ENCODE data around the gene CD44.
"Not testable (repeated sequence)": the region's sequence is repeated elsewhere in the genome, so short reads cannot be mapped to it uniquely, and the experiment has no call there.

CD44 gene

DNA sequence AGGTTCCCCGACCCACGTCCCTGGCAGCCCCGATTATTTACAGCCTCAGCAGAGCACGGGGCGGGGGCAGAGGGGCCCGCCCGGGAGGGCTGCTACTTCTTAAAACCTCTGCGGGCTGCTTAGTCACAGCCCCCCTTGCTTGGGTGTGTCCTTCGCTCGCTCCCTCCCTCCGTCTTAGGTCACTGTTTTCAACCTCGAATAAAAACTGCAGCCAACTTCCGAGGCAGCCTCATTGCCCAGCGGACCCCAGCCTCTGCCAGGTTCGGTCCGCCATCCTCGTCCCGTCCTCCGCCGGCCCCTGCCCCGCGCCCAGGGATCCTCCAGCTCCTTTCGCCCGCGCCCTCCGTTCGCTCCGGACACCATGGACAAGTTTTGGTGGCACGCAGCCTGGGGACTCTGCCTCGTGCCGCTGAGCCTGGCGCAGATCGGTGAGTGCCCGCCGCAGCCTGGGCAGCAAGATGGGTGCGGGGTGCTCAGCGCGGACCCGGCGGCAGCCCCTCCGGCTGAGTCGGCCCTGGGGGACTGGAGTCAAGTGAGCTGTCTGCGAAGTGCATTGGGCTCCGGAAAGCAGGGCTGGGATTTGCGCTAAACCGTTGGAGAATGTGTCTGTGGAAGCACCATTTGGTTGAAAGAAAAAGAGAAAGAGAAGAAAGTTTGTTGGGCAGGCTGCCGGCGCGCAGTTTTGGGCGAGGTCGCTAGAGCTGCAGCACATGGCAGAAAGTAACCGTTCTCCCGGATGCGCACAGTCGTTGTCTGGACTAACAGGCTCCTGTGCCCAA, at the start of gene CD44:
TSS of gene CD44 (plus strand) at position 229 of the 779 bp plus-strand sequence. CDS start at position 362, 133 bp downstream.
- peak; percentile 43 to 68 (median 48) for DNase-seq

- DNase-seq: no peak
These were observed 49.3 kb upstream of the CD44 start for GRCh38 chr11:35089666-35090065.

DNA sequence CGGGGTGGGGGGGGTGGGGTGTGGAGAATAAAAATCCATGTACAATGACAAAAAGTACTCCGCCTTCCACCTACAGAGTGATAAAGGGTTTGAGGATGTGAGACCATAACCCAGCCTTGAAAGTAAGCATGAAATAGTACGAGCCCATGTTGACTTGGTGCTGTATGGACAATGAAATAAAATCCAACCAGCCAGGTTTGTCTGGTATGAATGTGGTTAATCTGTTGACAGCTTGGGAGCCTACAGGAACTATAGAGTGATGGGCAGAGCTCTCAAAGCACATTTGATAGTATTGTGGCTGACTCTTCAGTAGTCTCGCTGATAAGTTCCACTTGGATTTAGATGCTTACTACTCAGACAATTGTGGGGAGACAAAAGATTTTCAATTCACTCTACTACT, 48.8 kb upstream of the CD44 start:
- DNase-seq: no peak

GRCh38 chr11:35090991-35091390, 48.0 kb upstream of the CD44 start:
- not testable (repeated sequence) for DNase-seq

- DNase-seq: no peak
These were observed 42.2 kb upstream of the CD44 start for GRCh38 chr11:35096723-35097122.

- DNase-seq: no peak
These were observed 41.0 kb upstream of the CD44 start for GRCh38 chr11:35097814-35098455.

GRCh38 chr11:35098855-35099254, 40.1 kb upstream of the CD44 start:
- DNase-seq: no peak

DNA sequence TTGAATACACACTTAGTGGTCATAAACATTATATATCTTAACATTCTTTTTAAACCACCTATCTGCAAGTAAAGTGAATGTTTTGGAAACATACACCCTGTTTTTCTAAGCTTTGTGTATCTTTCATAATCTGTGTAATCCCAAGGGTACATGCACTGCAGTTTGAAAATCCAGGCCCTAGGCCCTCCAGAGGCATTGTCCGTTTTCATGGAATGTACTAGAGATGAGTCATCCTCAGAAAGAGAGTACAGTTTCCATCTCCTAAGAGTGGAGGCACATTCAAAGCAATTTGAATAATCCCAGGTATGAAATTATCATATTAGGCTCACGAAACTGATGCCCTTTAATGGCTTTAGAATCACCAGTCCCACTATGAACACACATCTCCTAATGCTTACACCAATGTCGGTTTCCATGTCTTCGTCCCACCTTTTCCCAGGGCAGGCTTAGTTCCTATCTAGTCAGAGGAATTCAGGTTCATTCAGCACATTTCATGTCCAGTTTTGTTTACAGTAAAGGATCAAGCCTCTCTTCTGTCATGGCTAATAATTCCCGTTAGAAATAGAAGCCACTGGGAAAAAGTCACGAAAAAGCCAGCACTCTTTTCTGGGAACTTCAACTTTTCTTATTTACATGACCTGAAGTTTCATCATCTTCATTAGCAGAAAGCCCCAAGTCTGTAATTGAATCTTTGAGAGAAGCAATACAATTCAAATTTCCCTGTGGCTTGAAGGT, 39.5 kb upstream of the CD44 start:
- DNase-seq: no peak

DNA sequence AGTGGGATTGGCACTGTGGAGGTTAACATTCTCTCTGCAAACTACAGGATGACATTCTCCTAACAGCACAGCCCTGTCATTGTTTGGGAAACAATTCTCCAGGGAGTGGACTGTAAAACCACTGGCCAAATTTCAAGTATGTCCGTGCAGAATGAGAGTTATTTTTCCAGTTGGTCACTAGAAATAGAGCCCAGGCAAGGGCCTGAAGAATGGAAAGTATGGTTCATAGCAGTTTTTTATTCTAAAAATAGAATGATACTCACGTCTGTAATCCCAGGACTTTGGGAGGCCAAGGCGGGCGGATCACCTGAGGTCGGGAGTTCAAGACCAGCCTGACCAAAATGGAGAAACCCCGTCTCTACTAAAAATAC, 39.0 kb upstream of the CD44 start:
- no peak for DNase-seq

- no peak for DNase-seq
These were observed 37.7 kb upstream of the CD44 start for GRCh38 chr11:35101223-35101622.

DNA sequence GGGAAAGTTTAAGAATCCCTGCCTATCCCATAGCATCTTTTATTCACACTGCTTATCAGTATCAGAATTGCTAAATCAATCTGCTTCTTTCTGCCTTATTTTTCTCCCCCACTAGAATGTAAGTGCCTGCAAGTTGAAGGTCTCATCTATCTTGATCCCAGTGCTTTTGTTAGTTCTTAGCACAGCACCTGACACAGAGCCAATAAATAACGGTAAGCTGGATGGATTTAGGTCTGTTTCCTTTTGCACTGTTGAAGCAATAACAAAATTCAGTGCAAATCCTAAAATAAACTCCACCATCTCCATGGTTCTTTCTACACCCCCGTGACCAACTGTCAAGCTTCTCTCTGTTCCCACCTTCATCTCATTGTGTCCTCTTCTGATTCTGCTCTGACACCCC, 36.7 kb upstream of the CD44 start:
- no peak for DNase-seq

DNA sequence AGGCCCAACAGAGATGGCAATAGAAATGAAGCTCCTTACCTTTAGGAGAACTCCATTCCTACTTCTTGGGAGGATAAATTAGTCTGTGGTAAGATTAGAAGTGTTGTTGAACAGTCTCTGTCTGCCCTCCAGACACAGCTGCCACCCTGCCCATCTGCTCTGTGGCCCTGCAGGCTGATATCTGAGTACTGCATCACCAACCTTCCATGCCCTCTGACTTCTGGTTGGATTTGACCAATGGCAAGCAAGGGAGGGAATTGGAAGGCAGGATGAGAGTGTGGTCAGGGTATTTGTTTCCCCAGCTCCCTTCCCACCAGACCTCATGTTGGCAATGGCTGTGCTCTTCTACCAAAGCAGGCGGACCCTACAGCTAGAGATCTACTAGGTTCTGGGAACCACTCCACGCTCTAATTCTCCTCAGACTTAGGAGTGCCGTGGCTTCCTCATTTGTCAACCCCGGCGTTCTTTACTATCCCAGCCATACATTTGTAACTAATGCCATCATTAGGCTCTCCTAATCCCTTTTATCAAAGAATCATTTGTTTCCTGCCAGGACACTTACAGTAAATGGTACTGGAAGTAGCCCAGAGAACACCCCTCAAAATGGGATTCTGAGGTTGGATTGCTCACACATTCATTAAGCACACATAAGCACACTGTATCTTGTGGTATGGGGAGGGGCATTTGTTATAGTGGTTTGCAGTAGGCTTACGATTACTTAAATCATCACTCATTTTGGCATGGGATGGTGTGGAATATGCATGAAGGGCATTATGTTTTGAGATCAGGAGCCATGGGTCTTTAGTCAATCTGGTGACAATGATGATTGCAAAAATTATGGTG, 35.4 kb upstream of the CD44 start:
- DNase-seq: no peak

- no peak for DNase-seq
These were observed 34.3 kb upstream of the CD44 start for GRCh38 chr11:35104655-35105054.

- DNase-seq: no peak
These were observed 33.5 kb upstream of the CD44 start for GRCh38 chr11:35105319-35106079.

- no peak for DNase-seq
These were observed 32.4 kb upstream of the CD44 start for GRCh38 chr11:35106595-35106994.

GRCh38 chr11:35107861-35108260, 31.1 kb upstream of the CD44 start:
- DNase-seq: no peak

- DNase-seq: not testable (repeated sequence)
These were observed 30.6 kb upstream of the CD44 start for GRCh38 chr11:35108336-35108735.

DNA sequence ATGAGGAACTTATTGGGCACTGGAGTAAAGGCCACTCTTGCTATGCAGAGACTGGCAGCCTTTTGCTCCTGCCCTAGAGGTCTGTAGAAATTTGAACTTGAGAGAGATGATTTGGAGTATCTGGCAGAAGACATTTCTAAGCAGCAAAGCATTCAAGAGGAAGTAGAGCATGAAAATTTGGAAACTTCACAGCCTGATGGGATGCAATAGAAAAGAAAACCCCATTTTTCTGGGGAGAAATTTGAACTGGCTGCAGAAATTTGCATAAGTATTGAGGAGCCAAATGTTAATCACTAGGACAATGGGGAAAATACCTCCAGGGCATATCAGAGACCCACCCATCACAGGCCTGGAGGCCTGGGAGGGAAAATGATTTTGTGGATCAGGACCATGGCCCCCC, 29.9 kb upstream of the CD44 start:
- DNase-seq: no peak

DNA sequence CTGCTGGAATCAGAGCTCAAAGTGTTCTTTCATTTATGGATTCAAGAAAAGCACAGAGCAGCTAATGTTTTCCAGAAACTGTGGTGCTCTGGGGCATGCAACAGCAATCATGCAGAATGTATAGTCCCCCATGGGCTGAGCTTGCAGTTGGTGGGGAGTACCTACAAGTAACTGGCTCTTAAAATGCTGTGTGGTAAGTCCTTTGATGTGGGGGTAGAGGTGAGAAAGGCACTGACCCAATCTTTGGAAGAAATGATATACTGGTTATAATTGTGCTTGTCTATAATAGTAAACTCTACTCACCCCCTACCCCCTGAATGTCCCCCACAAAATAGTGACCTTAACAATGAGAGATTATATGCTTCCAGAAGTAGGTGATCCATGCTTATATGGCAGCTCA, 29.1 kb upstream of the CD44 start:
- DNase-seq: no peak

- DNase-seq: no peak
These were observed 27.6 kb upstream of the CD44 start for GRCh38 chr11:35111161-35112055.
